ENCODE data around the gene MDGA2. TPM values are rescaled to one million over a fixed set of nuclear protein-coding genes. Genes with fewer than 3 reads are reported as not detected.

Gene MDGA2
- total RNA-seq, 6 donors from 2014 or later = 0.61 TPM; not detected in 5

DNA sequence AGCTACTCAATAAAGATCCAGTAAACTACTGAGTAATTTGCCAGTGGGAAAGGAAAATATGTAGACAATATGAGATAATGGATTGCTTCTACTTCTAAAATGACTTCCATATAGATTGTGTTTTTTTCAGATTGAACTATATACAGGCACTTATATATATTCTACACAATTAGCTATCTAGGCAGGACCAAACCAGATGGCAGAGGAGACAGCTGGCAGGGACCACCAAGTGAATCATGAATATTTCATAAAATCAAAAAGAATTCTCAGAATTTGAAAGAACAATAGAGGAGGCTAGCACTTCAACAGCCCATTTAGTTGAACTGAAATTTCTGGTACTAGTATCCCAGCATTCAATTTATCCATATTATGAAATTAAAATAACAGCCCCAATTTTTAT, 685.8 kb downstream of the MDGA2 start:
- DNase-seq (no peak), ATAC-seq (ENCODE audit: low FRiP score in 2 of 2) (no peak)
- no peaks in the 10 kb centered on the region for H3K36me3 ChIP-seq
- H3K9me3 ChIP-seq = no peaks in the 10 kb centered on the region
- no peak overlapping the region for H3K4me3 ChIP-seq
- H3K4me1 ChIP-seq = no peaks in the 10 kb centered on the region
- TF ChIP-seq, protein P1, sequence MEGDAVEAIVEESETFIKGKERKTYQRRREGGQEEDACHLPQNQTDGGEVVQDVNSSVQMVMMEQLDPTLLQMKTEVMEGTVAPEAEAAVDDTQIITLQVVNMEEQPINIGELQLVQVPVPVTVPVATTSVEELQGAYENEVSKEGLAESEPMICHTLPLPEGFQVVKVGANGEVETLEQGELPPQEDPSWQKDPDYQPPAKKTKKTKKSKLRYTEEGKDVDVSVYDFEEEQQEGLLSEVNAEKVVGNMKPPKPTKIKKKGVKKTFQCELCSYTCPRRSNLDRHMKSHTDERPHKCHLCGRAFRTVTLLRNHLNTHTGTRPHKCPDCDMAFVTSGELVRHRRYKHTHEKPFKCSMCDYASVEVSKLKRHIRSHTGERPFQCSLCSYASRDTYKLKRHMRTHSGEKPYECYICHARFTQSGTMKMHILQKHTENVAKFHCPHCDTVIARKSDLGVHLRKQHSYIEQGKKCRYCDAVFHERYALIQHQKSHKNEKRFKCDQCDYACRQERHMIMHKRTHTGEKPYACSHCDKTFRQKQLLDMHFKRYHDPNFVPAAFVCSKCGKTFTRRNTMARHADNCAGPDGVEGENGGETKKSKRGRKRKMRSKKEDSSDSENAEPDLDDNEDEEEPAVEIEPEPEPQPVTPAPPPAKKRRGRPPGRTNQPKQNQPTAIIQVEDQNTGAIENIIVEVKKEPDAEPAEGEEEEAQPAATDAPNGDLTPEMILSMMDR (IDR thresholded peaks at IDR 0.05) = no peak
- TF ChIP-seq POLR2AphosphoS5 (IDR thresholded peaks at IDR 0.05) = no peak
- TF ChIP-seq POLR2A (IDR thresholded peaks at IDR 0.05) = no peak
- no peak for TF ChIP-seq EP300 (IDR thresholded peaks at IDR 0.05)
- H3K27ac ChIP-seq = no peak overlapping the region
- H3K27me3 ChIP-seq = no peaks in the 10 kb centered on the region

DNA sequence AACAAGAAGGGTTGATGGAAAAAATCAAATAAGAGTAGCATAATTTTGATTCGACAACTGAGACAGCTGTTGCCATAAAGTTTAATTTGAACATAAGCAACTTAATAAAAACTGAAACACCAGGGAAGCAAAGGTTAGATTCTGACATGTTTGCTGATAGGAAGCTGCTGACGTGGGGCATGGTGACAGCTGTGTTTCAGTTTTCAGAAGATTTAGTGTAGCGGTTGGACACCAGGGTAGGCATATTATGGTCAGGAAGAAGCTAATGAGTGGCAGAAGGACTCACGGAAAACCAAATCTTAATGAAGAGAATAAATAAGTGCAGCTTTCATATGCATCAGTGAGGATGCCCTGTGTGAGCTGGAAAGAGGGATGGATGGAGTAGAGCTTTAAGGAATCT, 687.1 kb downstream of the MDGA2 start:
- H3K4me3 ChIP-seq = no peak overlapping the region
- no peaks in the 10 kb centered on the region for H3K27me3 ChIP-seq
- no peak overlapping the region for H3K27ac ChIP-seq
- no peak for DNase-seq
- no peaks in the 10 kb centered on the region for H3K9me3 ChIP-seq
- no peaks in the 10 kb centered on the region for H3K36me3 ChIP-seq
- no peak for TF ChIP-seq POLR2AphosphoS5 (IDR thresholded peaks at IDR 0.05)
- TF ChIP-seq, protein P1 (IDR thresholded peaks at IDR 0.05) = no peak
- TF ChIP-seq EP300 (IDR thresholded peaks at IDR 0.05) = no peak
- TF ChIP-seq POLR2A (IDR thresholded peaks at IDR 0.05) = no peak
- WGBS, 2 donors = 81 to 86% methylated on average over 4 of the region's 4 CpGs
- H3K4me1 ChIP-seq = no peaks in the 10 kb centered on the region
- no peak for ATAC-seq (ENCODE audit: low FRiP score in 2 of 2)

DNA sequence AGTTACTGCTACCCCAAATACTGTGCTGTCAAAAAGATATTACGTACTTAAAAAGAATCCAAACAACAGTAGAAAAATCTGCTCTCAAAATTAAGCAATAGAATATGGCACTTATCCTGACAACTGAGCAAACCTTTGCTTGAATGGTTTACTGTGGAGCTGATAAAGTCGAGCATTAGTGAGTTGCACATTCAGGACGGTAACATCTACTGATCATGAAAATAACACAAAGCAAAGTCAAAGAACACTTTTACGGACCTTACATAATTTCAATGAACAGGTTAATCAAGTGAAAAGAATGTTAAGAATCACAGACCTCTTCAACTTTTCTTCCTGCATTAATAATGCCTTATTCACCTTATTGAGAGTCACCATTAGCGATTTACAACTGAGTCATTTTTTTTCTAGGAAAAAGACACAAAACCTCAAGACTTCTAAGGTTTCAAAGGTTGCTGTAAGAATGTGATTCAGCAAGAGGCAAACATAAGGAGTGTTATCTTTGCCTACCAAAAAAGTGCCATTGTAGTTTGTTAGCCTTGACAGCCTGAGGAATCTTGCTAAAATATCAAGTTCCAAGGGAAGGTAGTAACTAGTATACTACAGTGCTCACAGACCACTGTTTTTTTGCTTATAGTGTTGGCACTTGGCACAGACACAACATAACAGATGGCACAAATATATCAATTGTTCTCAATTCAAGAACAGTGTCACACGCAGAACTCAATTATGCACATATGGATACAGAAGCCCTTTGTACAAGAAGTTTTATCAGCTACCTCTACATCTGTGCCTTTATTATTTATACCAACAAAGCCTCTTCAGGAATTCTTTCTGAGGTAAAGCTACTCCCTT, 689.6 kb downstream of the MDGA2 start:
- H3K4me1 ChIP-seq = no peaks in the 10 kb centered on the region
- TF ChIP-seq POLR2A (IDR thresholded peaks at IDR 0.05) (no peak), EP300 (IDR thresholded peaks at IDR 0.05) (no peak), POLR2AphosphoS5 (IDR thresholded peaks at IDR 0.05) (no peak)
- TF ChIP-seq, protein P1 (IDR thresholded peaks at IDR 0.05) = no peak
- whole genome bisulfite sequencing, 2 donors = 65 to 73% methylated on average over 6 of the region's 6 CpGs
- H3K9me3 ChIP-seq = no peaks in the 10 kb centered on the region
- DNase-seq (no peak), ATAC-seq (ENCODE audit: low FRiP score in 2 of 2) (no peak)
- no peaks in the 10 kb centered on the region for H3K27me3 ChIP-seq
- no peaks in the 10 kb centered on the region for H3K36me3 ChIP-seq
- no peak overlapping the region for H3K27ac ChIP-seq
- H3K4me3 ChIP-seq = no peak overlapping the region

DNA sequence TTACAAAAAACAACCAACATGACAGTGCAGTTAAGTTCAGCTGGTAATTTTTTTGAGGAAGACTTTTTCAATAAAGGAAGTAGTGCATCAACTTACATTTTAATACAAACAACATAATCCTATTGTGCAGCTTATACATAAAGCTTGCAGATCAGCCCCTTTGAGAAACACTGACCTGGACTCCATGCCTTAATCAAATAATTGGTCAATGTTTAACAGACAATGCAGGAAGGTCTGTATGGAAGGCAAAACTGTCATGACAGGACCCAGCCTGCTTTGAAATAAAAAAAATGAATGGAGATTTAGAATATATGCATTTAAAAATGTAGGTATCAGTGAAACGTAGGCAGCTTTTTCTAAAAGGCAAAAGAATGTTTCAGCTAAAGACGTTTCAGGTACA, 702.1 kb downstream of the MDGA2 start:
- no peak for DNase-seq
- Histone ChIP-seq H3K27ac (no peak overlapping the region), H3K4me1 (no peaks in the 10 kb centered on the region), H3K36me3 (no peaks in the 10 kb centered on the region), H3K9me3 (no peaks in the 10 kb centered on the region), H3K4me3 (no peak overlapping the region), H3K27me3 (no peaks in the 10 kb centered on the region)
- TF ChIP-seq POLR2A (IDR thresholded peaks at IDR 0.05) (no peak), POLR2AphosphoS5 (IDR thresholded peaks at IDR 0.05) (no peak), EP300 (IDR thresholded peaks at IDR 0.05) (no peak)
- TF ChIP-seq, protein P1 (IDR thresholded peaks at IDR 0.05) = no peak
- 70 to 75% methylated on average over 2 of the region's 2 CpGs for WGBS, 2 donors
- no peak for ATAC-seq (ENCODE audit: low FRiP score in 2 of 2)

DNA sequence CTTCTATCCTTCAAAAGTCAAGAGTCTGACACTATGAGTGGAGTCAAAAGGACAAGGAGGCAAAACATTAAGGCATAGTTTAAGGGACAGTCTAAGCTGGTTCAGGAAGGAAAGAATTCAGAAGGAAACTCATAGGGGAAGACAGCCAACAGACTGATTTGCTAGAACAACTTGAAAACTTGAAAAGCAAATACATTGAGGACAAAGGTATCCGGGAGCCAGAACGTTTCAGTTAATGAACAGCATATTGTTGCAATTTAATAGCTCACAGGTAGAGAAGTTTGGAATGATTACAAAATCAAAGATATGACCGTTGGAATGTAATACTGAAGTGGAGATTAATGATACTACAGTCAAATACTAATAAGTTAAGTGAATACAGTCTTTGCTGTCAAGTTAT, 711.0 kb downstream of the MDGA2 start:
- Histone ChIP-seq H3K4me1 (no peaks in the 10 kb centered on the region), H3K27me3 (no peaks in the 10 kb centered on the region), H3K4me3 (no peak overlapping the region), H3K9me3 (no peaks in the 10 kb centered on the region), H3K27ac (no peak overlapping the region), H3K36me3 (no peaks in the 10 kb centered on the region)
- no peak for TF ChIP-seq POLR2A (IDR thresholded peaks at IDR 0.05)
- TF ChIP-seq, protein P1 (IDR thresholded peaks at IDR 0.05) = no peak
- TF ChIP-seq POLR2AphosphoS5 (IDR thresholded peaks at IDR 0.05) = no peak
- no peak for TF ChIP-seq EP300 (IDR thresholded peaks at IDR 0.05)
- DNase-seq (no peak), ATAC-seq (ENCODE audit: low FRiP score in 2 of 2) (peak; percentile 38 to 84)
- WGBS, 2 donors = 59 to 65% methylated on average over 3 of the region's 3 CpGs

All from upper lobe of left lung (tissue), 6 donors.